Sigmoid colon (tissue), 4 donors: ENCODE measurements around the gene LMNTD2.

Experiments used
- CTCF ChIP-seq, 4 experiments: fragments of 450-650 bp in 3 of 4; fragments of 200-600 bp in 1 of 4; IDR thresholded peaks; one replicate each; pipeline ENCODE4 v1.5.1; 2016 to 2019; ENCODE audit warnings: antibody characterized with exemption in 4 of 4, mild to moderate bottlenecking in 3 of 4, moderate library complexity in 2 of 4
- EP300 ChIP-seq, 4 donors: sonication (generic); formaldehyde crosslinking; IDR thresholded peaks; one replicate each; pipeline ENCODE4 v1.6.1; 2017; ENCODE audit warnings: antibody characterized with exemption in 4 of 4
- POLR2A ChIP-seq, 2 donors: fragments of 450-650 bp; IDR thresholded peaks; one replicate each; pipeline ENCODE4 v1.6.1; 2016; ENCODE audit warnings: antibody characterized with exemption in 2 of 2, mild to moderate bottlenecking in 2 of 2, moderate library complexity in 2 of 2
- POLR2AphosphoS5 ChIP-seq, 4 donors: sonication (generic); formaldehyde crosslinking; IDR thresholded peaks; one replicate each; pipeline ENCODE4 v1.6.1; 2017; ENCODE audit warnings: antibody characterized with exemption in 4 of 4

GRCh38 chr11:537622-538430, 22.7 kb downstream of the LMNTD2 start:
- no peak for TF ChIP-seq POLR2A (IDR thresholded peaks at IDR 0.05)
- TF ChIP-seq CTCF (IDR thresholded peaks at IDR 0.05): no peak
- no peak for TF ChIP-seq POLR2AphosphoS5 (IDR thresholded peaks at IDR 0.05)
- no peak for TF ChIP-seq EP300 (IDR thresholded peaks at IDR 0.05)
